HG03460 (cell line): Measurements from ENCODE around the gene GLB1L3.
A peak's percentile ranks its signal among the peaks of the same experiment; 100 is the strongest.
"Not testable (repeated sequence)": the region's sequence is repeated elsewhere in the genome, so short reads cannot be mapped to it uniquely, and the experiment has no call there.

Experiments
- ATAC-seq: cut with Tn5 transposase; IDR thresholded peaks from one replicate; pipeline ENCODE4 v1.9.1; 2021; ENCODE audit not compliant: unreplicated experiment

Gene GLB1L3

DNA sequence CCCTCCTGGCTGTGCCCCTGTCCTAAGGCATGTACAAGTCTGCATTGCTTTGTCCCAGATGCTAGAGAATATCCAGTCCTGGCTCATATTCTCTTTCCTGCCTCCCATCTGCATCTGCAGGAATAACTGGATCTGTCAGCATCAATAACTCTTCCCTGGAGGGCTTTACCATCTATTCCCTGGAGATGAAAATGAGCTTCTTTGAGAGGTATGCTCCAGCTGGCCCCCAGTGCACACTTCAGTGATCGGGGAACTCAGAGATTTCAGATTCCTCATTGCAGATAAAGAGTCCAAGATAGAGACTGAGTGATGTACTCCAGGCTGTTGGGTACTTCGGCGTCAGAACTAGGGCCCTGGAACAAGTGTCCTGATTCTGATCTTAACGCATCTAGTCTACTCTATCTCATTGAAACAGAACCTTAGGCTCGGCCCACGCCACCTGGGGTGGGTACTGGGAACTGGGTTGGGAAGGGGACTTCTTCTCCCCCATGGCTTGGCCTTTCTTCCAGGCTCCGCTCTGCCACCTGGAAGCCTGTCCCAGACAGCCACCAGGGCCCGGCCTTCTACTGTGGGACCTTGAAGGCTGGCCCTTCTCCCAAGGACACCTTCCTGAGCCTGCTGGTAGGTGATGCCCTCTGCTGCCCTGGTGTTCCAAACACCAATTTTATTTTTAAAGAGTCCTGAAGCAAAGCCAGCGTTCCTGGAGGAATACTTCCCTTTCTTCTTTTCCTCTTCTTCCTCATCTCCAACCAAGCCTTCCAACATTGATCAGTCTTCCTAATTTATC is 37.8 kb downstream of the GLB1L3 start:
- no peak for ATAC-seq

DNA sequence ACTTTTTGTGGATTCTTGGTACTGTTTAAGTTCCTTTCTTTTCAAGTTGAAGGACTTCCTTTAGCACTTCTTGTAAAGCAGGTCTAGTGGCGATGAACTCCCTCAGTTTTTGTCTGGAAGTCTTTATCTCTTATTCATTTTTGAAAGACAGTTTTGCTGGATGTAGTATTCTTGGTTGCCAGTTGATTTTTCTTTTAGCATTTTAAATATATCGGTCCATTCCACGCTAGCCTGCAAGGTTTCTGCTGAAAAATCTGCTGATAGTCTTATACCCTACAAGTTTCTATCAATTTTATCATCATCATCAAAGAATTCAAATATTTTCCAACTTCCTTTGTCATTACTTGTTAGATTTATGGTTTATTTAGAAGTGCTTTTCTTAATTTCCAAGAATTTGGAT is 40.9 kb downstream of the GLB1L3 start:
- ATAC-seq = no peak

DNA sequence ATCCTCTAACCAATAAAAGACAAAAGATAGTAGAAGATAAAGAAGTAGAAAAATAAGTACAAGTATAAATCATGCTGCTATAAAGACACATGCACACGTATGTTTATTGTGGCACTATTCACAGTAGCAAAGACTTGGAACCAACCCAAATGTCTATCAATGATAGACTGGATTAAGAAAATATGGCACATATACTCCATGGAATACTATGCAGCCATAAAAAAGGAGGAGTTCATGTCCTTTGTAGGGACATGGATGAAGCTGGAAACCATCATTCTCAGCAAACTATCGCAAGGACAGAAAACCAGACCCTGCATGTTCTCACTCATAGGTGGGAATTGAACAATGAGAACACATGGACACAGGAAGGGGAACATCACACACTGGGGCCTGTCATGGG is 45.2 kb downstream of the GLB1L3 start:
- not testable (repeated sequence) for ATAC-seq

DNA sequence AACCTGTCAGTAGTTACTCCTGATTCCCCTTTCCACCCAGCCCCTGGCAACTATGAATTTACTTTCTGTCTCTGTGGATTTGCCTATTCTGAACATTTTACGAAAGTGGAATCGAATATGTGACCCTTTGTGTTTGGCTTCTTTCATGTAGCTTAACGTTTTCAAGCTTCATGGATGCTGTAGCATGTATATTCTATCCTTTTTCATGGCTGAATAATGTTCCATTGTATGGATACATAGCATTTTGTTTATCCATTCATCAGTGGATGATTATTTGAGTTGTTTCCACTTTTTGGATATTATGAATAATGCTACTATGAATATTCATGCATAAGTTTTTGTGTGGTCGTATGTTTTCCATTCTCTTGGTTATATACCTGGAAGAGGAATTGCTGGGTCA is 46.4 kb downstream of the GLB1L3 start:
- no peak for ATAC-seq

DNA sequence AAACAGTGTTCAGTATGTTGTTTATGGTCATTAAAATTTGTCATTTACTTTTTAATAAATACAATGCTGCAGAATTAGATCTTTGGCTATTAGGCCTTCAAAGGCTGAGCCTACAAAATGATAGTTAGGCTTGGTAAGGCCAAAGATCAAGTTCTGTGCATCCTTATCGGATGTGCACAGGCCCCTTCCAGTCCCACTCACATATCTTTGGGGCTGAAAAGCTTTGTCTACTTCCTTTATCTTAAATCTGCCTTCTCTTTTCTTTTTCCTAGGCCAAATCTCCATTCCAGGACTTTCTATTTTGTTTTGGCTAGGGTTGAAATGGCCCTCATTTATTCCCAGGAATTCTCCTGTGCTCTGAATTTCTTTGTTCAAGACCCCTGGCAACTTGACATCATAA is 52.3 kb downstream of the GLB1L3 start:
- no peak for ATAC-seq

DNA sequence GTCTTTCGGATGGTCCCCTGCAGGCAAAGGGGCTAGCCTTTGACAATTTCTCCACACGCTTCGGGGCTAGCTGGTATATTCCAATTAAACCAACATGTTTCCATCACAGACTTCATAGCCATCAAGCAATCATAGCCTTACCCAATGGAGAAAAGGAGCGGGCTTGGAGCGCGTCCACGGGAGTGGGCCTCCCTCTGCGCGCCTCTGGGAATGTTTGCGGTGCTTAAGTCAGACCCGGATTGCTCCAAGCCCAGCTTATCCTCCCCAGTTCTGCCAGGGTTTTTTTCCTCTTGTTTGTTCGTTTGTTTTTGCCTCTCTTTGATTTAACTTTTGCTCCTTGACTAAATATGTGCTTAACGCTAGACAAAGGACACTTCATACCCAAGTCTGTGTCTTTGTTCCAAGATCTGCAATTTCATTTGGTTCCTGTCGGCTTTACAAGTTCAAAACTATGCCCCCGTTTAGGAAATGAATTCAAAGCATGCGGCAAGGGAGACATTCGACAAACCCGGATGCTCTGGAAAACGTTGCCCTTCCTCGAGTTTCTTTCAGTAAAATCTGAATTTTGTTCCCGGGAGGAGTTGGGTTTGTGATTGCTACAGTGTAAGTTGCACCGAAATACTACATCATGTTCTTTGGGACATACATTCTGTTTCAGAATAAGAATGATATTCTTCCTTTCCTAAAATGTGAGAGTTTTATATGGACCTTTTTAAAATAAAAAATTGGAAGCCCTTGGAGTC is 54.6 kb downstream of the GLB1L3 start:
- ATAC-seq = no peak

DNA sequence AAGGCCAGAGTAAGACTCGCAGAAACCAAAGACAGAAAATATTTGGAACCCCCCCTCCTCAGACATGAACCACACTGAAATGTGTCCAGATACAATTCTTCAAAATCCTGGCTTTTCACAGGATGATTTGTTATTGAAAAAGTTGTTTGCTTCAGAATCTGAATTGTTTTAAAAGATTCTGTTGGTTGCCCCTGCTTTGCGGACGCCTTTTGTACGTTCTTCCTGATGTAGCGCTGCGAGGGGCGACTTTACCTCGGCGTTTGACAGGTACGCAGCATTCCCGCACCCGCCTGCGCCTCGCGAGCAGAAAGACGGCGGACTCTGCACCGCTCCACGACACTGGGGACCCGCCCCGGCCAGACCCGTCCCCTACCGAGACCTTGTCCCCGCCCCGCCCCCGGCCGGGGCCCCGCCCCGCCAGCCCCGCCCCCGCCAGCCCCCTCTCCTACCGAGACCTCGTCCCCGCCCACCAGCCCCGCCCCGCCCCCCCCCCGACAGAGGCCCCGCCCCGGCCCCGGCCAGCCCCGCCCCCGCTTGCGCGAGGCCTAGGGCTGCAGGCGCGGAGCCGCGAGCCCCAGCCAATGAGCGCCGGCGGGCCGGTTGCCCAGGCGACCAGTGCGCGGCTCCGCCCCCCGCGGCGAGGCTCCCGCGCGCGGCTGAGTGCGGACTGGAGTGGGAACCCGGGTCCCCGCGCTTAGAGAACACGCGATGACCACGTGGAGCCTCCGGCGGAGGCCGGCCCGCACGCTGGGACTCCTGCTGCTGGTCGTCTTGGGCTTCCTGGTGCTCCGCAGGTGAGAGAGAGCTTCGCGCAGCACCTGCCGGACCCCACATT is 55.4 kb downstream of the GLB1L3 start, which contains the start of gene GLB1L2:
GLB1L2 (plus strand) TSS at position 635 of the 835 bp plus-strand sequence; CDS start at position 709, 74 bp downstream.
- ATAC-seq = peak; percentile 71

DNA sequence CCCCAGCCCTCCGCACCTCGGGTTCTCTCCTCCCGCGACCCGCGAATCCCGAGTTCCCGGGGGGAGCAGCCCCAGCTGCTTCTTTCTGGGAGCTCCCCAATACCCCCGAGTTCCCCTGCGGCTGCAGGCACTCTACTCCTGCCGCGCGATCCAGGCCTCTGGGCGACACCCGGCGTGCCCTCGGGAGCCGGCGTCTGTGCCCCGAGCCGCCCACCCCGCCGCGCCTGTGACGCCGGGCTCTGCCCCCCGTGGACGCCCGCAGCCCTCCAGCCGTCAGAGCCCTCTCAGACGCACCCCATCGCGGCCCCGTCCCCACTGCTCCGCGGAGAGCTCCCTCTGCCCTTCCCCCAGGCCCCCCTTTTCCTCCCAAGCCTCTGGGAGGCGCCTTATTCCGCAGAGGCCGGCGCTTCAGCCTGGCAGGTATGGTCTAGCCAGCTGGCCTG is 56.0 kb downstream of the GLB1L3 start:
- peak; percentile 23 for ATAC-seq

DNA sequence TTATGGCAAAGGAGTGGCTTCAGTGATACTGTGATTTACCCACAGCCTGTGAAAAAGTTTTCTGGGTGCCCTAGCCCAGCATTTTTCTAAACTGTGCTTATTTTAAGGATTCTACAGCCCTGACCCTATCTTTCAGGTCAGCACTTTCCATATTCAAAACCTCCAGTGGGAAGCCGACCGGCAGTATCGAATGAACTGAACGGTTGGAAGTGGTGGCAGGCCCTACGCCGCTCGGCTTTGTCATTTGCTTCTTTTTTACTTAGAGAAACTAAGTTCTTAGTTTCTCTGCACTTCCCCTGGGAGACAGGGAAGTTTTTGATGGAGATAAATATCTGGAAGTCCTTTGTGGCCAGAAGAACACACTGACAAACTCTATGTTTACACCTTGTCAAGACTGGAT is 56.6 kb downstream of the GLB1L3 start:
- ATAC-seq = no peak

DNA sequence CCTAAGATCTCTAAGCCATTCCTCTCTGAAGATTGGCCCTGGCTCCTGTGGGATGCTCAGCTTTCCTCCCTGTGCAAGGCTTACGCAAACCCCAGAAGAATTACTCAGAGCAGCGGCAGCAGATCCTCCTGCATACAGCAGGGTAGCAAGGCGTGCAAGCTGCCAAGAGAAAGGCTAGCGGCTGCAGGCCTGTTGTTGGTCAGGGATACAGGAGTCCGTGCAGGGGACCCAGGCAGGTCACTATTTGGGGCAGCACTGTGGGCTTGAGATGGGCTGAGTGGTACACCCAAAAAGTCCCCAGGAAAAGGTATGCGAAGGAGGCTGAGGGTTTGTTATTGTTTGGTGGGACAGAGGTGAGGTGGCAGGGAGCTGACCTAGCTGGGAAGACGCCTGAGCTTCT is 57.1 kb downstream of the GLB1L3 start:
- no peak for ATAC-seq

DNA sequence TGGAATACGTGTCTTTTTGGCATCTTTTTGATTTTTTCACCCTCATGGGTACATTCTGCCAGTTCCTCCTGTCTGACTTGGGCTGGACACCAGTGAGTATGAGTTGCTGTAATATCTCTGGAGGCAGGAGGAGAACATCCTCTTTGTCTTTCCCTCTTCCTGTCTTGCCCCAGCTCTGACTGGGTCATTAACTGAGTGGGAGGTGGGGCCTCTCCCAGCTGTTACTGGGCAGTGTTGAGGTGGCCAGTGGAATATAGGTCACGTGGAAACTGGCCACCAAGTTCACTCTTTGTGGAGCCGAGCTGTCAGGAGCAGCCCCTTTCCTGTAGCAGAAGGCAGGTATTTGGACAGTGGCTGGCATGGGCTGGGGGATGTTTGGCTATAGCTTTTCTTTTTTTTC is 57.8 kb downstream of the GLB1L3 start:
- no peak for ATAC-seq

DNA sequence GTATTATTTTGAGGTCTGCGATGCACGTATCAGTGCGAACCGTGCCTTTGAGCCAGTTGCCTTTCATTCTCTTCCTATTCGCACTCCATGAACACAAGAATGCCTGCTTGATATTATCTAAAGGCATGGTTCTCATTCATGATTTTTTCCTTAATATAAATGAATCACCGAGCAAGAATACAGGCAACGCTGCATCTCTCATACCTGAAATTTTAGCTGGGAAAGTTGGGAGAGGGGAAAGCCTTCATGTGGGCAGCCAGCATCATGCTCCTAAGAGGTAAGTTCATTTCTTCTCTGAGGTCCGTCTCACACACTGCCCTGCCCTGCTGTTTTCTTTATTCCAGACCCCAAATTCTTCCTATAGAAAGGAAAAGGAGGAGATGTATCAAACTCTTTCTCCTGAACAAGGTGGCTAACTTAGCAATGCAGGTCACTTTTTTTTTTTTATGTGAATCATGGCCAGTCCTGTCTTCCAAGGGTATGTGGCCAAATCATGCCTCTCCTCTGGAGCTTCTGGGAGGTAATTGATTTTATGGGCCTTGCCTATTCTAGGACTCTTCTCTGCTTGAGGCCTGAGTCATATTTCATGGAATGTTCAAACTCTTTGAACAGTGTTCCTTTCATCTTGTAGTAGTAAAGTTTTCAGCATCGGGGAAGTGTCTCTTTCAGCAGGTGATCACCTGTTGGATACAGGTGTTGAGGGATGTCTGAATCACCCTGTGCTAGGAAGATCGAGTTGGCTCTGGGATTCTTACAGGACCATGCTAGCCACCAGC is 58.8 kb downstream of the GLB1L3 start:
- ATAC-seq = no peak

DNA sequence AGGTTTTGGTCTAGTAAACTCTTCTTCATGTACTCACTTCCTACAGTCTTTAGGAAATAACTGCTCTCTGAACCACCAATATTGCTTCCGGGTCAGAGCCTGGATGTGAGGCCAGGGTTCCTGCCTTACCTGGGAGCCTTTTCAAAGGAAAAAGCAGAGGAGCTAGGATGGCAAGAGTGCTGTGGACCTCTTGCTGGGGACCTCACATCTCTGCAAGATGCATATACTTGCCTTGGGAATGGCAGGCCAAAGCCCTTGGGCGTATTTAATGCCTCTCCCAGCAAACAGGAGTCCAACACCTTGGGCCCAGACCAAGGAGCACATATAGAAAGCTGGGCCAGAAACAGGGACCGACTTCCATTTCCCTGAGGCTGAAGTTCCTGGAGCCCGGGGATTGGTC is 60.9 kb downstream of the GLB1L3 start:
- ATAC-seq = no peak

DNA sequence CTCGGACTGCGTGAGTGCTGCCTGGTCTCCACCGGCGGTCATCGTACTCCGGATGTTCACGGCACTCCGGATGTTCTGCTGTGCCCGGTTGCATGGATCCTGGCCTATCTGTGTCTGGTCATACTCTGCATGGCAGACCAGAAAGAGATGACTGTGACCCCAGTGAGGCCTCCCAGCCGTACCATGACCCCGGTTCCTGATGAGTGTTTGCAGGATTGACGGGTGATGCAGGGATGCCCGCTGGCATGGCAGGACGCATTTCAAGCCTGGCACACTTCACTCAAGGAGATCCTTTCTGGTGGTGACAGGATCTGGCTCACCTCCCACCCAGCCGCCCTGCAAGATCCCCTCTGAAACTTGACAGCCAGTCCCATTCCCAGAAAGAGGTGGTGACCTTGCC is 61.9 kb downstream of the GLB1L3 start:
- no peak for ATAC-seq

DNA sequence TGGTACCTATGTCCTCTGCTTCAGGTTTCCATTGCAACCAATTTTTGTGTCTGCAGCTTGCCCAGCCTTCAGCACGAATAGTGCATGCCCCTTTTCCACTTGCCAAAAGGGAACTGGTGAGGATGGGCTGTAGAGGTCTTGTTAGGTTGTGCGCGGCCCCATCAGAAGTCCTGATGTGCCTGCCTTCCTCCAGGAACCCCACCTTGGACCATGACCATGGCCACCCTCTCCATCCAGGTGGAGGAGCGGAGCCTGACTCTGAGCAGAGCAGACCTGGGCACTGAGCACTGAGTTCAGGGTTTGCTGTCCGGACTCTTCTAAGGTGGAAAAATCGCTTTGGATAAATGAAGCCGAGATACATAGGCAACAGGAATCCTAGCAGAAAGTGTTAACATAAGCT is 62.5 kb downstream of the GLB1L3 start:
- ATAC-seq = no peak

DNA sequence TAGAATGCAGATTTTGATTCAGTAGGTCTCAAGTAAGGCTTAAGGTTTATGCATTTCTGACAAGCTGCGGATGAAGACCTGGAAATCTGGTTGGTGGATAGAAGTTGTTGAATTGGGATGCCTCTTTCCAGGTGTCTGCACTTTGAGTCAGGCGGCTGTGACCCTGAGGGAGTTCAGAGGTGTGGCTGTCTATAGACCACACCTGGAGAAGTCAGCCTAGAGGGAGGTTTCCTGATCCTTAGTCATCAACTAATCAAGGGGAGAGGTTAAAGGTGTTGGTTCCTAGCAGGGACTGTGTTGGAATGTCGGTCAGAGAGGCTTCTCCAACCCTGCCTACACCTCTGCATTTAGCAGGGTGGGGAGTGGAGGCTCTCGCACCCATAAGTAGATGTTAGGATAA is 63.6 kb downstream of the GLB1L3 start:
- no peak for ATAC-seq

DNA sequence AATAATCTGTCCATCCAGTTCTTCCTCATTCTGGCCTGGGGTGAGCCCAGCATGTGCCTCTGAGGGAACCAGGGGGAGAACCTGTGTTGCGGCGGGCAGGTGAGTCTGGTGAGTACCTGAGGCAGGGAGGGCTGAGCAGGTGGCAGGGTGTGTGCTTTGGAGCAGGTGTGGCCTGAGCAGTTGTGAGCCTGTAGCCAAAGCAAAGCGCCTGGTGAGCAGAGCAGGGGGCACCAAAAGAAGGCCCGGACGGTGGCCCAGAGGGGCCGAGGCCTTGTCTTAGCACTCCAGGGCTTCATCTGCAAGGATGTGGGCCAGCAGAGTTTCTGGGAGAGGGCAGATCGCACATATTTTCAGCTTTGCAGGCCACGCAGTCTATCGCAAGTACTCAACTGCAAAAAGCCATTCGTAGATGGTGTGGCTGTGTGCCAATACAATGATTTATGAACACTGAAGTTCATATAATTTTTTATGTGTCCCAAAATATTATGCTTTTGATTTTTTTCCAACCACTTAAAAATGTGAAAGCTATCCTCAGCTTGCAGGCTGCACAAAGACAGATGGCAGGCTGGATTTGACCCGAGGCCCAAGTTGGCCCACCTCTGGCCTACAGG is 64.3 kb downstream of the GLB1L3 start:
- no peak for ATAC-seq

DNA sequence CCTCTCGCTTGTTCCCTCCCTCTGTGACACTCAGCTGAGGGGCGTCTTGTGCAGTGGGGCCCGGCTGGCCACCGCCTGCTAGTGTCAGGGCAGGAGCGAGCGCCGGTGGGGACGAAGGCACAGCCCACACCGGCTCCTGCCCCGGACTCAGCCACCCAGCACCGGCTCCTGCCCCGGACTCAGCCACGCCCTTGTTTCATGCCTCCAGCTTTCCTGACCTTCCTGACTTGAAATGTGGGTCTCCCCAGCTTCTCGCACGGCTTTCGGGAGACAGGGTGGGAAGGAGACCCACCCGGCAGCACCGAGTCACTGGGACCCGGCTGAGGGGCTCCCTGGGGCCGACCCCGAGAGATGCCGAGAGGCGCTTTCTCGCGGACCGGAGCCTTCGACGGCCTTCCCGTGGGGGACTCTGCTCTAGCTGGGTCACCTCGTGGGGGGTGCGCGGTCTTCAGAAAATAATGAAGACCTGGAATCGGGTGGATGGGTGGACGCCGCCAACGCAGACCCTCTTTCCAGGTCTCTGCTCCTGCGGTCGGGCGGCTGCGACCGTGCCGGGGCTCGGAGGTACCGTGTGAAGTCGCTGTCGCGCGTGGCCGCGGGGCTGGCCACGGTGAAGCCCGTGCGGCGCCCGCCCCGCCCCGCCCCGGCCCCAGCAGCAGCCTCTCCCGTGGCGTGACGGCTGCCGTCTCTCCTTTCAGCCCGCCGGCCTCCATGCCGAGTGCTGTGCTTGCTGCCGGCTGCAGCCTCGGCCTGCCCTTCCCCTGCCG is 65.8 kb downstream of the GLB1L3 start:
- no peak for ATAC-seq

DNA sequence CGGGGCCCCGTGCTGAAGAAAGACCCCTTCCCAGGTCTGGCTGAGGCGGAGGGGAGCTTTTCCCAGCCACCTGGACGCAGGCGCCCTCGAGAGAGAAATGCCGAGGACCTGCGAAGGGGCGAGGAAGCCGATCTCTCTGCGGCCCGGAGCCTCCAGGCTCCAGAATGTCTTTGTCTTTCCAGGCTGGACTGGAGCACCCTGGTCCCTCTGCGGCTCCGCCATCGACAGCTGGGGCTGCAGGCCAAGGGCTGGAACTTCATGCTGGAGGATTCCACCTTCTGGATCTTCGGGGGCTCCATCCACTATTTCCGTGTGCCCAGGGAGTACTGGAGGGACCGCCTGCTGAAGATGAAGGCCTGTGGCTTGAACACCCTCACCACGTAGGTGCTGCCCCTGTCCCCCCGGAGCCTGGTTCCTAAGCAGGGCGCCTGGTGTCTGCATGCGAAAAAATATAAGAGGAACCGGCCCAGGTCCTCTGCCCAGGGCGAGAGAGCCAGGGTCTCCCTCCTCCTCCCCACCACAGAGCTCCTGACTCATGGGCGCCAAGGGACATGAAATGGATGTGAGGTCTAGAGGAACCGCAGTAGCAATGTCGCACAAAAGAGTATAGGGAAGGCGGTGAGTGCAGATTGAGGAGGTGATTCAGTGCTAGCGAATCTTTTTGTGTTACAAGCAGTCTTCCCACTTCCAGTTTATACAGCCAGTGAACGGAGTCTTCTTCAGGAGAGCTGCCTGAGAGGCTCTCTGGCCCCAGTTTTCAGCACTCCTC is 66.6 kb downstream of the GLB1L3 start:
- no peak for ATAC-seq
